ENCODE results near the gene FGFBP2. TPM values are rescaled to one million over a fixed set of nuclear protein-coding genes. Genes with fewer than 3 reads are reported as not detected.
A peak's percentile ranks its signal among the peaks of the same experiment; 100 is the strongest.

FGFBP2 gene
- total RNA-seq, 1 donor from 2014 or later = not detected

DNA sequence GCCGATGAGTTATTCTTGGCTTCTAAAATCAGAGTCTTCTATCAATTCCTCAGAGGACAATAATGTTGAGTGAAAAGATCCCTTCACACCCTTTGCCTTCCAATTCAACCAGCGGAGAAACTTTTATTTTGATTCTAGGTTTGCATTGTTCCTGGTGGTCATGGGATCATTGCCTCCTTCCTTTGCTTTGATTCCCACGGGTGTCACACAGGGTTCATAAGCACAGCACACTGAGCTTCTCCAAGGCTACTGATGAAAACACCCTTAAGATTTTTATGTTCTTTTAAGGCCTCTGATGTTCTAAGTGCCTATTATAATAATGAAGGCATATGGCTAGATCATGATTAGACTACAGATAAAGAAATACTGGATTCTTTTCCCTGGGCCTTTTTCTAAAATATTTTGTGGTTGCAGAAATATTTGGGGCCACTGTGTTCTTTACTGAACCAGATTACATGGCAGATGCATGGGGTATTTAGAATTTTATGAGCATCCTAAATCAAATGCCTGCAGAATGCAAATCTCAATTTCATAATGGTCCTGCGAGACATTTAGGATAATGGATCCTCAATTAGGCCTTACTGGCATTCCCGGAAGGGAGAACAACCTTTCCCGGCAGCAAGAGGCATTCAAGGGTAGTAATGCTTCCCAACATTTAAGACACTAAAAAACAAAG, 43.9 kb upstream of the FGFBP2 start:
- TF ChIP-seq, protein P1, sequence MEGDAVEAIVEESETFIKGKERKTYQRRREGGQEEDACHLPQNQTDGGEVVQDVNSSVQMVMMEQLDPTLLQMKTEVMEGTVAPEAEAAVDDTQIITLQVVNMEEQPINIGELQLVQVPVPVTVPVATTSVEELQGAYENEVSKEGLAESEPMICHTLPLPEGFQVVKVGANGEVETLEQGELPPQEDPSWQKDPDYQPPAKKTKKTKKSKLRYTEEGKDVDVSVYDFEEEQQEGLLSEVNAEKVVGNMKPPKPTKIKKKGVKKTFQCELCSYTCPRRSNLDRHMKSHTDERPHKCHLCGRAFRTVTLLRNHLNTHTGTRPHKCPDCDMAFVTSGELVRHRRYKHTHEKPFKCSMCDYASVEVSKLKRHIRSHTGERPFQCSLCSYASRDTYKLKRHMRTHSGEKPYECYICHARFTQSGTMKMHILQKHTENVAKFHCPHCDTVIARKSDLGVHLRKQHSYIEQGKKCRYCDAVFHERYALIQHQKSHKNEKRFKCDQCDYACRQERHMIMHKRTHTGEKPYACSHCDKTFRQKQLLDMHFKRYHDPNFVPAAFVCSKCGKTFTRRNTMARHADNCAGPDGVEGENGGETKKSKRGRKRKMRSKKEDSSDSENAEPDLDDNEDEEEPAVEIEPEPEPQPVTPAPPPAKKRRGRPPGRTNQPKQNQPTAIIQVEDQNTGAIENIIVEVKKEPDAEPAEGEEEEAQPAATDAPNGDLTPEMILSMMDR (IDR thresholded peaks at IDR 0.05; ENCODE audit: unreplicated experiment) = no peak
- Mint-ChIP-seq H3K27me3 (ENCODE audit: unreplicated experiment) (peaks cover 3% of the 10 kb centered on the region), H3K27ac (ENCODE audit: unreplicated experiment) (no peak overlapping the region), H3K9me3 (ENCODE audit: unreplicated experiment) (no peaks in the 10 kb centered on the region), H3K36me3 (ENCODE audit: low read depth, unreplicated experiment) (no peaks in the 10 kb centered on the region), H3K4me3 (ENCODE audit: unreplicated experiment) (no peak overlapping the region), H3K4me1 (ENCODE audit: unreplicated experiment) (peaks cover 3% of the 10 kb centered on the region)
- DNase-seq (ENCODE audit: low spot score) = no peak

DNA sequence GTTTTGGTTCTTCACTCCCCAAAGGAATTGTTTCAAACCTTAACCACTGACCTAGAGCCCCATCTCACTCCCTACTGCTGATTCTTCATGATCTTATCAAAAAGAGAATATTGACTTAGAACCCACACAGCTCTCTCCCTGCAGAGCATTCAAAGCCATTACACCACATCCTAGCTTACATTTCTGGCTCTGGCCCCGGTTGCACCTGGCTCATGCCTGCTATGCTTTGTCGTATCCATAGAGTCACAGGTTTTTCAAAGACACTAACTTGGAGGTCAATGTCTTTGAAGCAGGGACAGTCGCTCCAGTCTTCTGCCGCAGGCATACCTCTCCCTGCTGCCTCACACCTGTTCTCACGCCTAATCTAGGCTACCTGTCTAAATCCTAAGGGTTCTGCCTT, 42.7 kb upstream of the FGFBP2 start:
- Mint-ChIP-seq H3K27ac (ENCODE audit: unreplicated experiment) (no peak overlapping the region), H3K36me3 (ENCODE audit: low read depth, unreplicated experiment) (no peaks in the 10 kb centered on the region)

DNA sequence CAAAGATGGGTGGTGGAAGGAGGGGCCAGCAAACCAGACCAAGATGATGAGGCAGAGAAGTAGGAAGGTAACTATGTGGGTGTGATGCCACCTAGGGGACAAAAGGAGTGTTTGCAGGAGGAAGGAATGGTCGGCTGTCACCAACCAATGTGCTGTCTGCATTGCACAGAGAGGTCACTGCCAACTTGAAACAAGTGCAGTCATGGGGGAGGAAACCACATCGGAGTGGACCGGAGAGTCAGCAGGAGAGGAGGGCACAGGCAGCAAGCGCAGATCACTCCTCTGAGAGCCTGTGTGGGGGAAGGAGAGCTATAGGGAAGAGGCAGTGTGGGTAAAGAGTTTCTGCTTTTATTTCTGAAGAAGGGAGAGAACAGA, 38.5 kb upstream of the FGFBP2 start:
- no peaks in the 10 kb centered on the region for H3K4me1 Mint-ChIP-seq (ENCODE audit: unreplicated experiment)
- no peak overlapping the region for H3K27ac Mint-ChIP-seq (ENCODE audit: unreplicated experiment)

More for the DNA sequence above, 42.7 kb upstream of the FGFBP2 start:
- peaks cover 3% of the 10 kb centered on the region for H3K4me1 Mint-ChIP-seq (ENCODE audit: unreplicated experiment)
- TF ChIP-seq, protein P1 (IDR thresholded peaks at IDR 0.05; ENCODE audit: unreplicated experiment) = no peak
- H3K4me3 Mint-ChIP-seq (ENCODE audit: unreplicated experiment) = no peak overlapping the region
- no peak for DNase-seq (ENCODE audit: low spot score)
- no peaks in the 10 kb centered on the region for H3K9me3 Mint-ChIP-seq (ENCODE audit: unreplicated experiment)
- H3K27me3 Mint-ChIP-seq (ENCODE audit: unreplicated experiment) = peaks cover 3% of the 10 kb centered on the region

DNA sequence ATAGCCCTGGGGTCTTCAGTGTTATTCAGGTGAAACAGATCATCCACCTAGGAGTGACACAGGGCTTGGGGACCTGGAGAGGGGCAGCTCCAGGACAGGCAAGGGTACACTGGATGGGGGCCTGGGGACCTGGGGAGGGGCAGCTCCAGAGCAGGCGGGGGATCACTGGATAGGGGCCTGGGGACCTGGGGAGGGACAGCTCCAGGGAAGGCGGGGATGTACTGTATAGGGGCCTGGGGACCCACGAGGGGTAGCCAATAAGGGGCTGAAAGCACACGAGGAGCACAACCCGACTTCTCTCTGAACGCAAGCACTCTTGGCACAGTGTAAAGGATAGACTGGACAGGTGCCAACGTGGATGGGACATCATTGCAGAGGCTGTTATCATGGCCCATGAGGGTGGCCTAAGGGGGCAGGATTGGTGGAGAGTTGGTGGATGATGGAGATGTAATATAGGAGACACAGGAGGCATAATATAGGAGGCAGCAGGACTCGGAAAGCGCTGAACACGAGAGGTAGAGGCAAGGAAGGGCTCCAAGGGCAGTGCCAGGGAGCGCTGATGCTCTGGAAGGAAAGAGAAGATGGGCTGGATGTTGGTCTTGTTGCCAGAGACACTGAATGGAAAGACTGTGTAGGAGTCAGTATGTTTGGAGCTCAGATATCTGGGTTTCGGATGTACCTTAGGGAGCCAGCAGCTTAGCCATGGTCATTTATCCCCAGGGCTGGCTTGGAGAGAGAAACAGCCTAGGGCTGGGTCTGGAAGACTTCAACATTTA, 37.9 kb upstream of the FGFBP2 start:
- no peak overlapping the region for H3K27ac Mint-ChIP-seq (ENCODE audit: unreplicated experiment)
- H3K27me3 Mint-ChIP-seq (ENCODE audit: unreplicated experiment) = no peaks in the 10 kb centered on the region
- no peaks in the 10 kb centered on the region for H3K4me1 Mint-ChIP-seq (ENCODE audit: unreplicated experiment)

More for the DNA sequence above, 38.5 kb upstream of the FGFBP2 start:
- Mint-ChIP-seq H3K27me3 (ENCODE audit: unreplicated experiment) (peaks cover 3% of the 10 kb centered on the region), H3K36me3 (ENCODE audit: low read depth, unreplicated experiment) (no peaks in the 10 kb centered on the region), H3K9me3 (ENCODE audit: unreplicated experiment) (no peaks in the 10 kb centered on the region), H3K4me3 (ENCODE audit: unreplicated experiment) (no peak overlapping the region)
- TF ChIP-seq, protein P1 (IDR thresholded peaks at IDR 0.05; ENCODE audit: unreplicated experiment) = peak; percentile 76
- DNase-seq (ENCODE audit: low spot score) = peak; percentile 49

More for the DNA sequence above, 37.9 kb upstream of the FGFBP2 start:
- H3K4me3 Mint-ChIP-seq (ENCODE audit: unreplicated experiment) = no peak overlapping the region
- DNase-seq (ENCODE audit: low spot score) = no peak
- no peaks in the 10 kb centered on the region for H3K9me3 Mint-ChIP-seq (ENCODE audit: unreplicated experiment)
- H3K36me3 Mint-ChIP-seq (ENCODE audit: low read depth, unreplicated experiment) = no peaks in the 10 kb centered on the region
- TF ChIP-seq, protein P1 (IDR thresholded peaks at IDR 0.05; ENCODE audit: unreplicated experiment) = no peak

Measured in endothelial cell (in vitro differentiated cells).